Mucosa of stomach (tissue), 1 donor: Measurements from ENCODE around the gene PON1.

ENCODE experiments used
- H3K27me3 ChIP-seq: one replicate; pipeline ENCODE4 v1.7.0; 2013; ENCODE audit warnings: mild to moderate bottlenecking, low read length; ENCODE audit not compliant: control insufficient read depth, insufficient read depth
- H3K36me3 ChIP-seq: one replicate; pipeline ENCODE4 v1.7.0; 2013; ENCODE audit warnings: low read length; ENCODE audit not compliant: control insufficient read depth, insufficient read depth
- H3K4me1 ChIP-seq: one replicate; pipeline ENCODE4 v1.7.0; 2013; ENCODE audit warnings: mild to moderate bottlenecking, low read length; ENCODE audit not compliant: control insufficient read depth, insufficient read depth
- H3K4me3 ChIP-seq: one replicate; pipeline ENCODE4 v1.7.0; 2013; ENCODE audit warnings: low read length
- H3K9ac ChIP-seq: one replicate; pipeline ENCODE4 v1.7.0; 2013; ENCODE audit warnings: mild to moderate bottlenecking, low read length, moderate library complexity
- H3K9me3 ChIP-seq: one replicate; pipeline ENCODE4 v1.7.0; 2013; ENCODE audit warnings: mild to moderate bottlenecking, low read length, moderate library complexity; ENCODE audit not compliant: control insufficient read depth
- donor health status: Pancreatic carcinoma.

Gene PON1

GRCh38 chr7:95312561-95312960, 11.8 kb downstream of the PON1 start:
- no peaks in the 10 kb centered on the region for H3K36me3 ChIP-seq
- H3K9ac ChIP-seq, result no peak overlapping the region
- no peaks in the 10 kb centered on the region for H3K4me1 ChIP-seq
- no peak overlapping the region for H3K4me3 ChIP-seq
- no peaks in the 10 kb centered on the region for H3K9me3 ChIP-seq
- H3K27me3 ChIP-seq, result no peaks in the 10 kb centered on the region

- Histone ChIP-seq H3K4me3 (no peak overlapping the region), H3K27me3 (no peaks in the 10 kb centered on the region), H3K4me1 (no peaks in the 10 kb centered on the region), H3K9me3 (no peaks in the 10 kb centered on the region), H3K9ac (no peak overlapping the region), H3K36me3 (no peaks in the 10 kb centered on the region)
These were observed 12.9 kb downstream of the PON1 start for GRCh38 chr7:95311389-95311788.

GRCh38 chr7:95309951-95310350, 14.4 kb downstream of the PON1 start:
- H3K27me3 ChIP-seq, result no peaks in the 10 kb centered on the region
- no peaks in the 10 kb centered on the region for H3K4me1 ChIP-seq
- H3K4me3 ChIP-seq, result no peak overlapping the region
- H3K9me3 ChIP-seq, result no peaks in the 10 kb centered on the region
- H3K9ac ChIP-seq, result no peak overlapping the region
- no peaks in the 10 kb centered on the region for H3K36me3 ChIP-seq

GRCh38 chr7:95304990-95305389, 19.3 kb downstream of the PON1 start:
- H3K36me3 ChIP-seq, result no peaks in the 10 kb centered on the region
- H3K9ac ChIP-seq, result no peak overlapping the region
- H3K27me3 ChIP-seq, result no peaks in the 10 kb centered on the region
- H3K4me1 ChIP-seq, result no peaks in the 10 kb centered on the region
- H3K9me3 ChIP-seq, result no peaks in the 10 kb centered on the region
- no peak overlapping the region for H3K4me3 ChIP-seq

- no peaks in the 10 kb centered on the region for H3K27me3 ChIP-seq
- no peak overlapping the region for H3K9ac ChIP-seq
- no peaks in the 10 kb centered on the region for H3K36me3 ChIP-seq
- H3K4me3 ChIP-seq, result no peak overlapping the region
- H3K9me3 ChIP-seq, result no peaks in the 10 kb centered on the region
- no peaks in the 10 kb centered on the region for H3K4me1 ChIP-seq
These were observed 21.1 kb downstream of the PON1 start for GRCh38 chr7:95303013-95303905.

- no peaks in the 10 kb centered on the region for H3K27me3 ChIP-seq
- no peak overlapping the region for H3K9ac ChIP-seq
- H3K4me3 ChIP-seq, result no peak overlapping the region
- no peaks in the 10 kb centered on the region for H3K36me3 ChIP-seq
- H3K9me3 ChIP-seq, result no peaks in the 10 kb centered on the region
- no peaks in the 10 kb centered on the region for H3K4me1 ChIP-seq
These were observed 26.2 kb downstream of the PON1 start for GRCh38 chr7:95298091-95298490.

- no peaks in the 10 kb centered on the region for H3K36me3 ChIP-seq
- H3K27me3 ChIP-seq, result no peaks in the 10 kb centered on the region
- no peaks in the 10 kb centered on the region for H3K4me1 ChIP-seq
- no peak overlapping the region for H3K9ac ChIP-seq
- H3K9me3 ChIP-seq, result no peaks in the 10 kb centered on the region
- H3K4me3 ChIP-seq, result no peak overlapping the region
These were observed 27.3 kb downstream of the PON1 start for GRCh38 chr7:95297041-95297440.

- Histone ChIP-seq H3K27me3 (no peaks in the 10 kb centered on the region), H3K9ac (no peak overlapping the region), H3K9me3 (no peaks in the 10 kb centered on the region), H3K36me3 (no peaks in the 10 kb centered on the region), H3K4me3 (no peak overlapping the region), H3K4me1 (no peaks in the 10 kb centered on the region)
These were observed 27.9 kb downstream of the PON1 start for GRCh38 chr7:95296456-95296855.

- H3K4me3 ChIP-seq, result no peak overlapping the region
These were observed 28.9 kb downstream of the PON1 start for GRCh38 chr7:95295397-95295796.

GRCh38 chr7:95290166-95290830, 34.0 kb downstream of the PON1 start:
- no peak overlapping the region for H3K9ac ChIP-seq
- H3K4me1 ChIP-seq, result no peaks in the 10 kb centered on the region
- H3K27me3 ChIP-seq, result no peaks in the 10 kb centered on the region
- no peaks in the 10 kb centered on the region for H3K36me3 ChIP-seq
- H3K9me3 ChIP-seq, result no peaks in the 10 kb centered on the region
- no peak overlapping the region for H3K4me3 ChIP-seq

More at GRCh38 chr7:95295397-95295796, 28.9 kb downstream of the PON1 start:
- H3K9ac ChIP-seq, result no peak overlapping the region
- H3K27me3 ChIP-seq, result no peaks in the 10 kb centered on the region
- H3K36me3 ChIP-seq, result no peaks in the 10 kb centered on the region
- no peaks in the 10 kb centered on the region for H3K4me1 ChIP-seq
- H3K9me3 ChIP-seq, result no peaks in the 10 kb centered on the region

- Histone ChIP-seq H3K4me3 (no peak overlapping the region), H3K9ac (no peak overlapping the region), H3K36me3 (no peaks in the 10 kb centered on the region), H3K27me3 (no peaks in the 10 kb centered on the region), H3K4me1 (no peaks in the 10 kb centered on the region), H3K9me3 (no peaks in the 10 kb centered on the region)
These were observed 38.2 kb downstream of the PON1 start for GRCh38 chr7:95286096-95286495.

- Histone ChIP-seq H3K36me3 (no peaks in the 10 kb centered on the region), H3K4me3 (no peak overlapping the region)
These were observed 44.9 kb downstream of the PON1 start for GRCh38 chr7:95279417-95279816.

More at GRCh38 chr7:95279417-95279816, 44.9 kb downstream of the PON1 start:
- Histone ChIP-seq H3K9me3 (no peaks in the 10 kb centered on the region), H3K4me1 (no peaks in the 10 kb centered on the region), H3K27me3 (no peaks in the 10 kb centered on the region), H3K9ac (no peak overlapping the region)
